Smooth muscle cell (in vitro differentiated cells): ENCODE data around the gene NOD1. TPM values are rescaled to one million over a fixed set of nuclear protein-coding genes. Genes with fewer than 3 reads are reported as not detected.

Experiments
- DNase-seq: peaks from one replicate; lab custom pipeline; 2025; ENCODE audit not compliant: unreplicated experiment; lab: John Stamatoyannopoulos, UW
- H2AFZ ChIP-seq: fragments of 200-600 bp; sonication (generic); 2 replicates; pipeline ENCODE4 v1.6.0; 2016; ENCODE audit warnings: antibody characterized with exemption, low read depth, mild to moderate bottlenecking
- H3F3A ChIP-seq: fragments of 200-600 bp; sonication (generic); 2 replicates; pipeline ENCODE4 v1.6.0; 2017; ENCODE audit warnings: antibody characterized with exemption, low read depth
- H3K27ac ChIP-seq: fragments of 200-600 bp; sonication (generic); 2 replicates; pipeline ENCODE4 v1.5.1; 2016; ENCODE audit warnings: low read depth, mild to moderate bottlenecking
- H3K27me3 ChIP-seq: fragments of 200-600 bp; sonication (generic); 2 replicates; pipeline ENCODE4 v1.6.1; 2016; ENCODE audit warnings: low read depth, mild to moderate bottlenecking
- H3K36me3 ChIP-seq: fragments of 200-600 bp; sonication (generic); 2 replicates; pipeline ENCODE4 v1.5.1; 2016; ENCODE audit warnings: low read depth
- H3K4me1 ChIP-seq: fragments of 200-600 bp; sonication (generic); 2 replicates; pipeline ENCODE4 v1.5.1; 2016; ENCODE audit warnings: low read depth
- H3K4me2 ChIP-seq: fragments of 200-600 bp; sonication (generic); 2 replicates; pipeline ENCODE4 v1.6.0; 2016; ENCODE audit warnings: mild to moderate bottlenecking
- H3K4me3 ChIP-seq: fragments of 200-600 bp; sonication (generic); 2 replicates; pipeline ENCODE4 v1.5.1; 2016; ENCODE audit warnings: mild to moderate bottlenecking
- H3K79me2 ChIP-seq: fragments of 200-600 bp; sonication (generic); 2 replicates; pipeline ENCODE4 v1.6.0; 2016; ENCODE audit warnings: low read depth, mild to moderate bottlenecking
- H3K9ac ChIP-seq: fragments of 200-600 bp; sonication (generic); 2 replicates; pipeline ENCODE4 v1.6.0; 2016; ENCODE audit warnings: low read depth
- H3K9me3 ChIP-seq: fragments of 200-600 bp; sonication (generic); replicated peaks from 2 replicates; pipeline ENCODE4 v1.5.1; 2016; ENCODE audit warnings: low read depth
- H4K20me1 ChIP-seq: fragments of 200-600 bp; sonication (generic); 2 replicates; pipeline ENCODE4 v1.6.0; 2016; ENCODE audit warnings: low read depth
- WGBS: methylation state at CpG from one replicate; pipeline ENCODE4 v1.1.7; 2016; ENCODE audit warnings: low lambda C conversion rate; 5-methylcytosine and 5-hydroxymethylcytosine counted together
- polyA plus RNA-seq: library from polyadenylated mRNA; unstranded; fragments of >200 nt; fragmentation: Nextera tagmentation; extraction: Ambion mirVana; gene quantifications from 2 replicates; pipeline ENCODE4 v1.2.1, GENCODE V29; 2016
- total RNA-seq: library from RNA; depleted of rRNA; stranded (reverse); fragments of >200 nt; gene quantifications from 2 replicates; pipeline ENCODE4 v1.2.3, GENCODE V29; 2014
- TF ChIP-seq, protein P1 (sequence below): fragments of 200-600 bp; sonication (generic); IDR thresholded peaks from 2 replicates; pipeline ENCODE4 v1.5.1; 2017; ENCODE audit warnings: borderline replicate concordance, mild to moderate bottlenecking, antibody characterized with exemption; ENCODE audit not compliant: insufficient read depth, poor library complexity, severe bottlenecking

The NOD1 gene
- total and polyA plus RNA-seq, 2 experiments from 2014 or later = 8.6 to 10.5 TPM

DNA sequence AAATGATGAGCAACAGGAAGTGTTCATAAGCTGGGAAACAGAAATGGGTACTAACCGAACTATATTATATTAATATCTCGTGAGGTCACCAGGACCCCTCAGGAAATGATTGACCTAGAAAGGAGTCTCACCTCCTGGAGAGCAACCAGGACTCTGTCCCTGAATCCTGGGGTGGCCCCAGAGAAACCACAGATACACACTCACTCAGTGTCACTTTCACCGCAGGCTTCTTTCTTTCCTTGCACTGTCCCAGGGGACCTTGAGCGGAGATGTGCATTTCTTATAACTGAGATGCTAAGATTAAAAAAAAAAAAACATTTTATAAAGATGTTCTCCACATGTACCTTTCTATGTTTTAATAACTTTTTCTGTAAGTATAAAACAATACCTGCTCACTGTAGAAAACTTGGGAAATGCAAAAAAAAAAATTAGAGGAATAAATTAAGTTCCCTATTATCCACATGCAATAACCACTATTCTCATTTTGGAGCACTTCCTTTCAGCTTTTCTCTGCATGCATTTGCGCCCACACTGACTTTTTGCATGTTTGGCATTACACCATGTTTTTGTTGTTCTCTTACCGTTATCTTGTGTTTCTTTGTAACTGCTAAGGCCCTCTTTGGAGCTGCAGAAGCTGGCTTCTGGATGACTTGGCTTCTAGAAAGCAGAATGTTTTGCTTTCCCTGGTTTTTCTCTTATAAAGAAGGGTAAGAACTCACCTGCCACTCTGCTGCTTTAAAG, 15.0 kb downstream of the NOD1 start:
- H3K27ac ChIP-seq = peak overlapping the region; percentile 9
- peaks cover 31% of the 10 kb centered on the region for H3K79me2 ChIP-seq
- peaks cover 12% of the 10 kb centered on the region for H3K4me1 ChIP-seq
- H3K4me3 ChIP-seq = no peak overlapping the region
- TF ChIP-seq, protein P1, sequence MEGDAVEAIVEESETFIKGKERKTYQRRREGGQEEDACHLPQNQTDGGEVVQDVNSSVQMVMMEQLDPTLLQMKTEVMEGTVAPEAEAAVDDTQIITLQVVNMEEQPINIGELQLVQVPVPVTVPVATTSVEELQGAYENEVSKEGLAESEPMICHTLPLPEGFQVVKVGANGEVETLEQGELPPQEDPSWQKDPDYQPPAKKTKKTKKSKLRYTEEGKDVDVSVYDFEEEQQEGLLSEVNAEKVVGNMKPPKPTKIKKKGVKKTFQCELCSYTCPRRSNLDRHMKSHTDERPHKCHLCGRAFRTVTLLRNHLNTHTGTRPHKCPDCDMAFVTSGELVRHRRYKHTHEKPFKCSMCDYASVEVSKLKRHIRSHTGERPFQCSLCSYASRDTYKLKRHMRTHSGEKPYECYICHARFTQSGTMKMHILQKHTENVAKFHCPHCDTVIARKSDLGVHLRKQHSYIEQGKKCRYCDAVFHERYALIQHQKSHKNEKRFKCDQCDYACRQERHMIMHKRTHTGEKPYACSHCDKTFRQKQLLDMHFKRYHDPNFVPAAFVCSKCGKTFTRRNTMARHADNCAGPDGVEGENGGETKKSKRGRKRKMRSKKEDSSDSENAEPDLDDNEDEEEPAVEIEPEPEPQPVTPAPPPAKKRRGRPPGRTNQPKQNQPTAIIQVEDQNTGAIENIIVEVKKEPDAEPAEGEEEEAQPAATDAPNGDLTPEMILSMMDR = no peak
- no peaks in the 10 kb centered on the region for H4K20me1 ChIP-seq
- H3K4me2 ChIP-seq = no peak overlapping the region
- H2AFZ ChIP-seq = no peak overlapping the region
- H3K36me3 ChIP-seq = no peaks in the 10 kb centered on the region
- H3K9ac ChIP-seq = no peak overlapping the region
- 90% methylated on average over 6 of the region's 6 CpGs for WGBS
- H3F3A ChIP-seq = peaks cover 34% of the 10 kb centered on the region
- no peak for DNase-seq
- H3K9me3 ChIP-seq = no peaks in the 10 kb centered on the region
- no peaks in the 10 kb centered on the region for H3K27me3 ChIP-seq

DNA sequence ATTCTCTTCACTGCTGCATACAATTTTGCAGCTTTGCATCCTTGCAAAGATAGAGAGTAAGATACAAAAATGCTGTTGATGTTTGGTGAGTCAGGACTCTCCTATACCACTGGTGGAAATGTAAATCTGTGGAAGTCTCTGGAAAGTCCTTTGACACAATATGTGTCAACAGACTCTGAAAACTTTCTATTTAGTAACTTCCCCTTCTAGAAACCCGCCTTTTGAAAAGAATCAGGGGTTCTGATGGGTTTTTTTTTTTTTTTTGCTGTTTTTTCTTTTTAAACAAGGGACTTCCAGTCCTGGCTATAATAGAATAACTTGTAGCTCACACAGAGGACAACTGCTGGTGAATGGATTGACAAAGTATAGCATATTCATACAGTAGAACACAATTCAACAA, 16.4 kb downstream of the NOD1 start:
- no peak overlapping the region for H3K4me3 ChIP-seq
- H3K4me1 ChIP-seq = peaks cover 9% of the 10 kb centered on the region
- H3K9me3 ChIP-seq = no peaks in the 10 kb centered on the region
- DNase-seq = no peak
- H3K27me3 ChIP-seq = no peaks in the 10 kb centered on the region
- H3K36me3 ChIP-seq = no peaks in the 10 kb centered on the region
- no peak overlapping the region for H3K9ac ChIP-seq
- peaks cover 18% of the 10 kb centered on the region for H3K79me2 ChIP-seq
- no peak overlapping the region for H3K27ac ChIP-seq
- TF ChIP-seq, protein P1 = no peak
- no peak overlapping the region for H3K4me2 ChIP-seq
- no peak overlapping the region for H2AFZ ChIP-seq
- H3F3A ChIP-seq = peaks cover 35% of the 10 kb centered on the region
- H4K20me1 ChIP-seq = no peaks in the 10 kb centered on the region
- WGBS = 88% methylated on average over 1 of the region's 1 CpG

DNA sequence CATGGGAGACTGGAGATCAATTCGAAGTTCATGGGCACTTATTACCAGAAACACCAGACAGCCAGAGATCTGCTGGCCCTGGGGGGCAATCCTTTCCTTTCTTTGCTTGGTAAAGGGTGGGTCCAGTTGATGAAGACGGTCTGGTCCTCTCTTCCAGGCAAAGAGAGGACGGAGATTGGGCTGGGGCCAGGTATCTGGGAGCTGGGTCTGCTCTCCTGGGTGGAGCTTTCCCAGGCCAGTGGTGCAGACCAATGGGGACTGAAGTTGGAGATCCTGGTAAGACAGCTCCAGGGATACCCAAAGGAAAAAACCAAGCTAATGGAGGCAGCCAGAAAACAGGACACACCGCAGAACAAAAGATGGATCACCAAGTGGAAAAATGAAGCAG, 18.3 kb downstream of the NOD1 start:
- H3F3A ChIP-seq = peaks cover 22% of the 10 kb centered on the region
- H3K4me2 ChIP-seq = peak overlapping the region; percentile 79
- H4K20me1 ChIP-seq = no peaks in the 10 kb centered on the region
- peak overlapping the region; percentile 8 for H3K9ac ChIP-seq
- peak overlapping the region; percentile 17 for H2AFZ ChIP-seq
- H3K36me3 ChIP-seq = no peaks in the 10 kb centered on the region
- H3K9me3 ChIP-seq = no peaks in the 10 kb centered on the region
- peak overlapping the region; percentile 16 for H3K4me3 ChIP-seq
- H3K27ac ChIP-seq = peak overlapping the region; percentile 64
- TF ChIP-seq, protein P1 = no peak
- H3K27me3 ChIP-seq = no peaks in the 10 kb centered on the region
- H3K79me2 ChIP-seq = peaks cover 12% of the 10 kb centered on the region
- 86% methylated on average over 4 of the region's 4 CpGs for WGBS
- DNase-seq = no peak
- H3K4me1 ChIP-seq = peaks cover 9% of the 10 kb centered on the region
